Activated CD8-positive, alpha-beta T cell treated with anti-CD3 and anti-CD28 coated beads for 36 hours (primary cell): Measurements from ENCODE around the gene PLA2G4E. TPM values are rescaled to one million over a fixed set of nuclear protein-coding genes. Genes with fewer than 3 reads are reported as not detected.

Experiments used
- ATAC-seq: fragments of 200-7000 bp; cut with Tn5 transposase; one replicate; pipeline ENCODE4 v1.10.0; 2021; ENCODE audit warnings: mild to moderate bottlenecking, moderate library complexity
- CTCF ChIA-PET: fragments of 350-600 bp; sonication (Branson Sonifier 250); formaldehyde crosslinking; loops from one replicate; lab custom pipeline; 2021; ENCODE audit warnings: antibody characterized with exemption; lab: Charles Lee
- POLR2A ChIA-PET: fragments of 350-600 bp; sonication (Branson Sonifier 250); formaldehyde crosslinking; loops from one replicate; lab custom pipeline; 2021; ENCODE audit warnings: antibody characterized with exemption; lab: Charles Lee
- DNase-seq: peaks from one replicate; pipeline ENCODE4 v3.0.0-alpha.2; 2020
- H3K27ac Mint-ChIP-seq: one replicate; pipeline ENCODE4 v1.8.0; 2021; ENCODE audit warnings: mild to moderate bottlenecking, mixed read lengths
- H3K27me3 Mint-ChIP-seq: one replicate; pipeline ENCODE4 v1.8.0; 2021; ENCODE audit warnings: mixed read lengths
- H3K36me3 Mint-ChIP-seq: one replicate; pipeline ENCODE4 v1.8.0; 2021; ENCODE audit warnings: low read depth, mixed read lengths
- H3K4me1 Mint-ChIP-seq: one replicate; pipeline ENCODE4 v1.8.0; 2021; ENCODE audit warnings: low read depth, mixed read lengths
- H3K4me3 Mint-ChIP-seq: one replicate; pipeline ENCODE4 v1.8.0; 2021; ENCODE audit warnings: mild to moderate bottlenecking, moderate library complexity, mixed read lengths
- H3K9me3 Mint-ChIP-seq: one replicate; pipeline ENCODE4 v1.8.0; 2021; ENCODE audit warnings: mixed read lengths
- CTCF ChIP-seq: fragments of 200-600 bp; IDR thresholded peaks from one replicate; pipeline ENCODE4 v1.8.0; 2022; ENCODE audit warnings: antibody characterized with exemption, mild to moderate bottlenecking
- intact Hi-C: fragments of 100-400 bp; cut with micrococcal nuclease; formaldehyde crosslinking; loops from one replicate; pipeline ENCODE4 v1.10.0; 2022
- total RNA-seq, 2 experiments: library from RNA; stranded (reverse); gene quantifications; one replicate each; pipeline ENCODE4 v1.2.3, GENCODE V29; 2021

PLA2G4E gene
- total RNA-seq, 2 experiments from 2014 or later, result not detected

GRCh38 chr15:41936155-41936554, 84.7 kb downstream of the PLA2G4E start:
- no peak for DNase-seq
- H3K9me3 Mint-ChIP-seq, result no peaks in the 10 kb centered on the region
- ATAC-seq, result no peak
- CTCF ChIA-PET, result interaction anchor here (1.2 to 1.9 kb wide), 2 partner anchors 31 to 162 kb away, joined by 5 to 8 read pairs; partner anchors contain the start of gene MAPKBP1
- intact Hi-C loops, result loop anchor here (2.0 kb wide), 1 partner anchor 35 kb away; no protein-coding TSS in a partner anchor
- peaks cover 60% of the 10 kb centered on the region for H3K4me1 Mint-ChIP-seq
- POLR2A ChIA-PET, result interaction anchor here (1.2 to 4.4 kb wide), 5 partner anchors 17 to 104 kb away, joined by 3 to 44 read pairs (median 3); partner anchors contain the start of gene EHD4
- peak overlapping the region; percentile 98 for H3K27ac Mint-ChIP-seq
- H3K27me3 Mint-ChIP-seq, result no peaks in the 10 kb centered on the region
- peak overlapping the region; percentile 26 for H3K4me3 Mint-ChIP-seq
- H3K36me3 Mint-ChIP-seq, result peaks cover 21% of the 10 kb centered on the region
- TF ChIP-seq CTCF, result no peak

- ATAC-seq (no peak), DNase-seq (peak; percentile 60)
- Mint-ChIP-seq H3K9me3 (no peaks in the 10 kb centered on the region), H3K36me3 (peaks cover 15% of the 10 kb centered on the region), H3K4me3 (peak overlapping the region; percentile 26), H3K4me1 (peaks cover 57% of the 10 kb centered on the region), H3K27ac (peak overlapping the region; percentile 97), H3K27me3 (no peaks in the 10 kb centered on the region)
- intact Hi-C loops, result loop anchor here (2.0 kb wide), 1 partner anchor 35 kb away; no protein-coding TSS in a partner anchor
- ChIA-PET CTCF (interaction anchor here (1.0 to 2.3 kb wide), 4 partner anchors 12 to 161 kb away, joined by 4 to 8 read pairs (median 5); partner anchors contain the start of genes EHD4 and MAPKBP1), POLR2A (interaction anchor here (1.1 to 4.4 kb wide), 3 partner anchors 12 to 40 kb away, joined by 3 to 44 read pairs (median 12); partner anchors contain the start of gene EHD4)
- no peak for TF ChIP-seq CTCF
Observed at GRCh38 chr15:41935566-41936020, 85.2 kb downstream of the PLA2G4E start.

- no peak for TF ChIP-seq CTCF
- Mint-ChIP-seq H3K9me3 (no peaks in the 10 kb centered on the region), H3K27ac (peak overlapping the region; percentile 97), H3K27me3 (no peaks in the 10 kb centered on the region), H3K4me1 (peaks cover 58% of the 10 kb centered on the region), H3K36me3 (peaks cover 10% of the 10 kb centered on the region), H3K4me3 (peak overlapping the region; percentile 59)
- intact Hi-C loops, result no loop called here
- ChIA-PET CTCF (interaction anchor here (1.0 to 2.3 kb wide), 4 partner anchors 11 to 160 kb away, joined by 4 to 8 read pairs (median 5); partner anchors contain the start of genes EHD4 and MAPKBP1), POLR2A (interaction anchor here (0.6 to 4.4 kb wide), 5 partner anchors 11 to 39 kb away, joined by 3 to 44 read pairs (median 4); partner anchors contain the start of gene EHD4)
- DNase-seq, result peak; percentile 83
- peak; percentile 70 for ATAC-seq
Observed at GRCh38 chr15:41934843-41935242, 86.0 kb downstream of the PLA2G4E start.

- Mint-ChIP-seq H3K36me3 (peaks cover 10% of the 10 kb centered on the region), H3K4me3 (no peak overlapping the region), H3K27me3 (no peaks in the 10 kb centered on the region), H3K4me1 (peaks cover 65% of the 10 kb centered on the region), H3K9me3 (no peaks in the 10 kb centered on the region), H3K27ac (peak overlapping the region; percentile 97)
- ATAC-seq (no peak), DNase-seq (no peak)
- TF ChIP-seq CTCF, result no peak
- intact Hi-C loops, result no loop called here
- CTCF ChIA-PET, result interaction anchor here (1.1 to 2.3 kb wide), 3 partner anchors 8 to 55 kb away, joined by 3 to 5 read pairs (median 4); no protein-coding TSS in a partner anchor
- POLR2A ChIA-PET, result interaction anchor here (1.0 to 4.4 kb wide), 3 partner anchors 10 to 38 kb away, joined by 4 to 44 read pairs (median 12); partner anchors contain the start of gene EHD4
Observed at GRCh38 chr15:41933771-41934170, 87.1 kb downstream of the PLA2G4E start.

GRCh38 chr15:41933326-41933725, 87.5 kb downstream of the PLA2G4E start:
- no peak for ATAC-seq
- CTCF ChIA-PET, result interaction anchor here (1.1 to 2.3 kb wide), 3 partner anchors 9 to 56 kb away, joined by 3 to 5 read pairs (median 4); no protein-coding TSS in a partner anchor
- no peaks in the 10 kb centered on the region for H3K27me3 Mint-ChIP-seq
- no peak overlapping the region for H3K4me3 Mint-ChIP-seq
- H3K27ac Mint-ChIP-seq, result peak overlapping the region; percentile 44
- H3K9me3 Mint-ChIP-seq, result no peaks in the 10 kb centered on the region
- intact Hi-C loops, result no loop called here
- DNase-seq, result no peak
- POLR2A ChIA-PET, result interaction anchor here (2.1 kb wide), 1 partner anchor 9 kb away, joined by 12 read pairs; no protein-coding TSS in a partner anchor
- H3K36me3 Mint-ChIP-seq, result peaks cover 10% of the 10 kb centered on the region
- no peak for TF ChIP-seq CTCF
- peaks cover 64% of the 10 kb centered on the region for H3K4me1 Mint-ChIP-seq
